Activated naive CD4-positive, alpha-beta T cell treated with Interleukin-2 at 50 U/mL for 16 hours (primary cell): ENCODE measurements around the gene RBM20.

Experiments used
- DNase-seq: peaks from one replicate; pipeline ENCODE4 v3.0.0-alpha.2; 2020

Gene RBM20

GRCh38 chr10:110818311-110819256 lies 174.4 kb downstream of the RBM20 start:
- no peak for DNase-seq

GRCh38 chr10:110820321-110820814 lies 176.2 kb downstream of the RBM20 start:
- DNase-seq: no peak

- no peak for DNase-seq
Observed at GRCh38 chr10:110821508-110821907, 177.4 kb downstream of the RBM20 start.

- DNase-seq: no peak
Observed at GRCh38 chr10:110822035-110822711, 178.0 kb downstream of the RBM20 start.

GRCh38 chr10:110822712-110823311 lies 178.7 kb downstream of the RBM20 start:
- DNase-seq: no peak

GRCh38 chr10:110824152-110824441 lies 180.0 kb downstream of the RBM20 start:
- DNase-seq: no peak

- no peak for DNase-seq
Observed at GRCh38 chr10:110824660-110825059, 180.5 kb downstream of the RBM20 start.

GRCh38 chr10:110825508-110825907 lies 181.4 kb downstream of the RBM20 start:
- no peak for DNase-seq

GRCh38 chr10:110827410-110827809 lies 183.3 kb downstream of the RBM20 start:
- DNase-seq: no peak

- no peak for DNase-seq
Observed at GRCh38 chr10:110827875-110828274, 183.7 kb downstream of the RBM20 start.

- no peak for DNase-seq
Observed at GRCh38 chr10:110828525-110828924, 184.4 kb downstream of the RBM20 start.

GRCh38 chr10:110829721-110830410 lies 185.7 kb downstream of the RBM20 start:
- no peak for DNase-seq

GRCh38 chr10:110833234-110833940 lies 189.3 kb downstream of the RBM20 start:
- no peak for DNase-seq

GRCh38 chr10:110833941-110834628 lies 189.9 kb downstream of the RBM20 start:
- no peak for DNase-seq

GRCh38 chr10:110834629-110835301 lies 190.6 kb downstream of the RBM20 start:
- no peak for DNase-seq

GRCh38 chr10:110835841-110836240 lies 191.7 kb downstream of the RBM20 start:
- DNase-seq: no peak

- no peak for DNase-seq
Observed at GRCh38 chr10:110836706-110837105, 192.6 kb downstream of the RBM20 start.

GRCh38 chr10:110837418-110838171 lies 193.5 kb downstream of the RBM20 start:
- DNase-seq: no peak

GRCh38 chr10:110840225-110840922 lies 196.2 kb downstream of the RBM20 start:
- DNase-seq: no peak

- DNase-seq: no peak
Observed at GRCh38 chr10:110840923-110841428, 196.8 kb downstream of the RBM20 start.
